SK-N-SH treated with all-trans-retinoic acid at 6 μM for 48 hours (cell line): ENCODE results near the gene TMC4.

ENCODE experiments used
- ATAC-seq: fragments of 200-7000 bp; cut with Tn5 transposase; 3 replicates; pipeline ENCODE4 v1.9.1; 2020; ENCODE audit warnings: mild to moderate bottlenecking, moderate library complexity
- ARNTL ChIP-seq: fragments of 450-650 bp; formaldehyde crosslinking; IDR thresholded peaks from 2 replicates; pipeline ENCODE4 v1.5.0; 2020; ENCODE audit warnings: low read depth, mild to moderate bottlenecking, moderate library complexity, borderline replicate concordance
- BACH2 ChIP-seq: fragments of 250-450 bp; sonication (Bioruptor Pico); IDR thresholded peaks from 2 replicates; pipeline ENCODE4 v1.9.0; 2021; ENCODE audit warnings: mild to moderate bottlenecking, borderline replicate concordance
- CREB5 ChIP-seq: fragments of 250-450 bp; sonication (Bioruptor Pico); IDR thresholded peaks from 2 replicates; pipeline ENCODE4 v1.5.1; 2020; ENCODE audit warnings: low read depth, mild to moderate bottlenecking, moderate library complexity
- CSDC2 ChIP-seq: fragments of 250-450 bp; sonication (Bioruptor Pico); IDR thresholded peaks from 2 replicates; pipeline ENCODE4 v1.5.0; 2020; ENCODE audit warnings: mild to moderate bottlenecking, moderate library complexity
- CSRNP3 ChIP-seq: fragments of 250-450 bp; sonication (Bioruptor Pico); IDR thresholded peaks from 2 replicates; pipeline ENCODE4 v1.5.1; 2021; ENCODE audit warnings: mild to moderate bottlenecking, moderate library complexity
- ESRRG ChIP-seq: fragments of 250-450 bp; sonication (Bioruptor Pico); IDR thresholded peaks from 2 replicates; pipeline ENCODE4 v1.6.1; 2021; ENCODE audit warnings: mild to moderate bottlenecking
- GLIS3 ChIP-seq: fragments of 250-450 bp; sonication (Bioruptor Pico); IDR thresholded peaks from 2 replicates; pipeline ENCODE4 v1.5.0; 2020; ENCODE audit warnings: mild to moderate bottlenecking, moderate library complexity
- ISL1 ChIP-seq: fragments of 250-450 bp; sonication (Bioruptor Pico); IDR thresholded peaks from 2 replicates; pipeline ENCODE4 v2.1.2; 2022; ENCODE audit warnings: mild to moderate bottlenecking, moderate library complexity
- OSR1 ChIP-seq: fragments of 250-450 bp; sonication (Bioruptor Pico); IDR thresholded peaks from 2 replicates; pipeline ENCODE4 v1.8.0; 2022; ENCODE audit warnings: moderate library complexity, mild to moderate bottlenecking, inconsistent platforms
- POU6F1 ChIP-seq: fragments of 250-450 bp; sonication (Bioruptor Pico); IDR thresholded peaks from 2 replicates; pipeline ENCODE4 v1.8.0; 2021; ENCODE audit warnings: low read depth, mild to moderate bottlenecking, moderate library complexity, borderline replicate concordance
- PPARA ChIP-seq: fragments of 250-450 bp; sonication (Bioruptor Pico); IDR thresholded peaks from 2 replicates; pipeline ENCODE4 v1.5.0; 2020; ENCODE audit warnings: mild to moderate bottlenecking, borderline replicate concordance
- RARB ChIP-seq: fragments of 250-450 bp; sonication (Bioruptor Pico); IDR thresholded peaks from 2 replicates; pipeline ENCODE4 v1.8.0; 2021; ENCODE audit warnings: mild to moderate bottlenecking, moderate library complexity
- SNAI2 ChIP-seq: fragments of 250-450 bp; sonication (Bioruptor Pico); IDR thresholded peaks from 2 replicates; pipeline ENCODE4 v1.5.0; 2020; ENCODE audit warnings: mild to moderate bottlenecking, moderate library complexity
- TCF4 ChIP-seq: fragments of 250-450 bp; sonication (Bioruptor Pico); IDR thresholded peaks from 2 replicates; pipeline ENCODE4 v1.8.0; 2021; ENCODE audit warnings: mild to moderate bottlenecking, moderate library complexity, borderline replicate concordance
- TSHZ2 ChIP-seq: fragments of 250-450 bp; sonication (Bioruptor Pico); IDR thresholded peaks from 2 replicates; pipeline ENCODE4 v1.5.0; 2020; ENCODE audit warnings: mild to moderate bottlenecking, moderate library complexity
- ZC3H10 ChIP-seq: fragments of 250-450 bp; sonication (Bioruptor Pico); IDR thresholded peaks from 2 replicates; pipeline ENCODE4 v1.5.1; 2021; ENCODE audit warnings: mild to moderate bottlenecking, moderate library complexity
- ZFP3 ChIP-seq: fragments of 250-450 bp; sonication (Bioruptor Pico); IDR thresholded peaks from 2 replicates; pipeline ENCODE4 v1.5.0; 2020; ENCODE audit warnings: mild to moderate bottlenecking, moderate library complexity
- ZFP30 ChIP-seq: fragments of 450-650 bp; formaldehyde crosslinking; IDR thresholded peaks from 2 replicates; pipeline ENCODE4 v1.5.0; 2022; ENCODE audit warnings: mild to moderate bottlenecking, moderate library complexity
- ZNF565 ChIP-seq: fragments of 450-650 bp; formaldehyde crosslinking; conservative IDR thresholded peaks from 2 replicates; pipeline ENCODE4 v1.5.0; 2020; ENCODE audit warnings: low read depth, mild to moderate bottlenecking, moderate library complexity
- ZNF70 ChIP-seq: fragments of 450-650 bp; formaldehyde crosslinking; IDR thresholded peaks from 2 replicates; pipeline ENCODE4 v1.5.0; 2020; ENCODE audit warnings: mild to moderate bottlenecking, moderate library complexity

The TMC4 gene

GRCh38 chr19:54115109-54116063, 57.6 kb downstream of the TMC4 start, which contains the start of the genes PRPF31 and TFPT:
TSS of gene PRPF31 (plus strand) at chr19:54115754. CDS start at chr19:54118279, 2,525 bp downstream.
TSS of gene TFPT (minus strand) at chr19:54115657. CDS start at chr19:54115269, 388 bp downstream.
- peak; percentile 95 for ATAC-seq
- TF ChIP-seq TSHZ2 (CRISPR knock-in tag) (peak; percentile 81; the same call in 1 of the 2 replicates), RARB (no peak), PPARA (CRISPR knock-in tag) (no peak), CSDC2 (CRISPR knock-in tag) (no peak), BACH2 (no peak), ZFP3 (CRISPR knock-in tag) (0 out of 2 replicates have a peak, but pooled peaks have one; percentile 47), ZNF565 (CRISPR knock-in tag) (no peak), POU6F1 (peak; percentile 94; the same call in 1 of the 2 replicates), ARNTL (CRISPR knock-in tag) (no peak), ZFP30 (CRISPR knock-in tag) (no peak), TCF4 (CRISPR knock-in tag) (no peak)

- ATAC-seq: peak; percentile 73
- TF ChIP-seq ZC3H10 (no peak), ZNF565 (CRISPR knock-in tag) (no peak), SNAI2 (no peak), PPARA (CRISPR knock-in tag) (no peak), ZNF70 (no peak), BACH2 (no peak), ZFP3 (CRISPR knock-in tag) (no peak), POU6F1 (no peak), ESRRG (no peak), OSR1 (CRISPR knock-in tag) (no peak), ISL1 (CRISPR knock-in tag) (no peak), CSRNP3 (CRISPR knock-in tag) (no peak), TSHZ2 (CRISPR knock-in tag) (no peak), CREB5 (no peak), CSDC2 (CRISPR knock-in tag) (no peak), GLIS3 (CRISPR knock-in tag) (no peak)
- TF ChIP-seq, all 23 proteins: peak for 0
These were observed 58.4 kb downstream of the TMC4 start for GRCh38 chr19:54114340-54115108.
